ENCODE measurements around the gene PNPLA5.
"Not testable (repeated sequence)": the region's sequence is repeated elsewhere in the genome, so short reads cannot be mapped to it uniquely, and the experiment has no call there.

PNPLA5 gene

GRCh38 chr22:43923191-43923590 is 31.4 kb upstream of the PNPLA5 start:
- Histone ChIP-seq H3K36me3 (ENCODE audit: control insufficient read depth, insufficient read depth, low read length) (peaks cover 19% of the 10 kb centered on the region), H3K4me1 (ENCODE audit: control insufficient read depth, insufficient read depth, low read length, poor library complexity, severe bottlenecking) (peaks cover 34% of the 10 kb centered on the region), H3K27ac (ENCODE audit: low read depth, low read length, severe bottlenecking) (peak overlapping the region; percentile 57), H3K9me3 (ENCODE audit: control insufficient read depth, low read length) (no peaks in the 10 kb centered on the region), H3K4me3 (ENCODE audit: extremely low read depth, insufficient read depth, low read length, poor library complexity, severe bottlenecking) (peak overlapping the region; percentile 29)
- WGBS, 2 experiments (ENCODE audit: insufficient coverage in 2 of 2), result 50 to 57% methylated on average over 1 of the region's 13 CpGs

- no peaks in the 10 kb centered on the region for H3K9me3 ChIP-seq (ENCODE audit: control insufficient read depth, low read length)
- H3K27ac ChIP-seq (ENCODE audit: low read depth, low read length, severe bottlenecking), result no peak overlapping the region
- H3K4me3 ChIP-seq (ENCODE audit: extremely low read depth, insufficient read depth, low read length, poor library complexity, severe bottlenecking), result no peak overlapping the region
- WGBS, 2 experiments (ENCODE audit: insufficient coverage in 2 of 2), result 85 to 86% methylated on average over 3 of the region's 3 CpGs
- peaks cover 34% of the 10 kb centered on the region for H3K4me1 ChIP-seq (ENCODE audit: control insufficient read depth, insufficient read depth, low read length, poor library complexity, severe bottlenecking)
- H3K36me3 ChIP-seq (ENCODE audit: control insufficient read depth, insufficient read depth, low read length), result peaks cover 10% of the 10 kb centered on the region
Measured at GRCh38 chr22:43922123-43922522, 30.3 kb upstream of the PNPLA5 start.

- Histone ChIP-seq H3K4me3 (ENCODE audit: extremely low read depth, insufficient read depth, low read length, poor library complexity, severe bottlenecking) (no peak overlapping the region), H3K36me3 (ENCODE audit: control insufficient read depth, insufficient read depth, low read length) (peaks cover 3% of the 10 kb centered on the region), H3K27ac (ENCODE audit: low read depth, low read length, severe bottlenecking) (no peak overlapping the region), H3K4me1 (ENCODE audit: control insufficient read depth, insufficient read depth, low read length, poor library complexity, severe bottlenecking) (peaks cover 34% of the 10 kb centered on the region), H3K9me3 (ENCODE audit: control insufficient read depth, low read length) (no peaks in the 10 kb centered on the region)
- WGBS, 2 experiments (ENCODE audit: insufficient coverage in 2 of 2), result 97 to 100% methylated on average over 2 to 4 of the region's 4 CpGs
Measured at GRCh38 chr22:43921370-43921769, 29.6 kb upstream of the PNPLA5 start.

- no peak overlapping the region for H3K4me3 ChIP-seq (ENCODE audit: extremely low read depth, insufficient read depth, low read length, poor library complexity, severe bottlenecking)
- 92 to 93% methylated on average over 13 to 14 of the region's 16 CpGs for WGBS, 2 experiments (ENCODE audit: insufficient coverage in 2 of 2)
- no peaks in the 10 kb centered on the region for H3K36me3 ChIP-seq (ENCODE audit: control insufficient read depth, insufficient read depth, low read length)
- no peaks in the 10 kb centered on the region for H3K9me3 ChIP-seq (ENCODE audit: control insufficient read depth, low read length)
- no peak overlapping the region for H3K27ac ChIP-seq (ENCODE audit: low read depth, low read length, severe bottlenecking)
- H3K4me1 ChIP-seq (ENCODE audit: control insufficient read depth, insufficient read depth, low read length, poor library complexity, severe bottlenecking), result peaks cover 22% of the 10 kb centered on the region
Measured at GRCh38 chr22:43919106-43919973, 27.5 kb upstream of the PNPLA5 start.

GRCh38 chr22:43917521-43917920 is 25.7 kb upstream of the PNPLA5 start:
- WGBS, 2 experiments (ENCODE audit: insufficient coverage in 2 of 2), result 93 to 94% methylated on average over 2 to 3 of the region's 6 CpGs
- Histone ChIP-seq H3K9me3 (ENCODE audit: control insufficient read depth, low read length) (no peaks in the 10 kb centered on the region), H3K36me3 (ENCODE audit: control insufficient read depth, insufficient read depth, low read length) (no peaks in the 10 kb centered on the region), H3K4me3 (ENCODE audit: extremely low read depth, insufficient read depth, low read length, poor library complexity, severe bottlenecking) (no peak overlapping the region), H3K4me1 (ENCODE audit: control insufficient read depth, insufficient read depth, low read length, poor library complexity, severe bottlenecking) (peaks cover 17% of the 10 kb centered on the region), H3K27ac (ENCODE audit: low read depth, low read length, severe bottlenecking) (no peak overlapping the region)

- Histone ChIP-seq H3K4me3 (ENCODE audit: extremely low read depth, insufficient read depth, low read length, poor library complexity, severe bottlenecking) (no peak overlapping the region), H3K27ac (ENCODE audit: low read depth, low read length, severe bottlenecking) (no peak overlapping the region), H3K4me1 (ENCODE audit: control insufficient read depth, insufficient read depth, low read length, poor library complexity, severe bottlenecking) (peaks cover 2% of the 10 kb centered on the region), H3K36me3 (ENCODE audit: control insufficient read depth, insufficient read depth, low read length) (no peaks in the 10 kb centered on the region), H3K9me3 (ENCODE audit: control insufficient read depth, low read length) (no peaks in the 10 kb centered on the region)
- WGBS, 2 experiments (ENCODE audit: insufficient coverage in 2 of 2), result 62 to 66% methylated on average over 4 of the region's 4 CpGs
Measured at GRCh38 chr22:43911351-43911750, 19.5 kb upstream of the PNPLA5 start.

GRCh38 chr22:43910178-43910695 is 18.4 kb upstream of the PNPLA5 start:
- no peaks in the 10 kb centered on the region for H3K36me3 ChIP-seq (ENCODE audit: control insufficient read depth, insufficient read depth, low read length)
- WGBS, 2 experiments (ENCODE audit: insufficient coverage in 2 of 2), result 59 to 81% methylated on average over 4 to 6 of the region's 6 CpGs
- no peak overlapping the region for H3K4me3 ChIP-seq (ENCODE audit: extremely low read depth, insufficient read depth, low read length, poor library complexity, severe bottlenecking)

GRCh38 chr22:43909708-43910107 is 17.9 kb upstream of the PNPLA5 start:
- Histone ChIP-seq H3K4me1 (ENCODE audit: control insufficient read depth, insufficient read depth, low read length, poor library complexity, severe bottlenecking) (no peaks in the 10 kb centered on the region), H3K9me3 (ENCODE audit: control insufficient read depth, low read length) (no peaks in the 10 kb centered on the region), H3K27ac (ENCODE audit: low read depth, low read length, severe bottlenecking) (no peak overlapping the region), H3K36me3 (ENCODE audit: control insufficient read depth, insufficient read depth, low read length) (no peaks in the 10 kb centered on the region), H3K4me3 (ENCODE audit: extremely low read depth, insufficient read depth, low read length, poor library complexity, severe bottlenecking) (no peak overlapping the region)
- 90 to 100% methylated on average over 1 of the region's 1 CpG for WGBS, 2 experiments (ENCODE audit: insufficient coverage in 2 of 2)

More at GRCh38 chr22:43910178-43910695, 18.4 kb upstream of the PNPLA5 start:
- Histone ChIP-seq H3K9me3 (ENCODE audit: control insufficient read depth, low read length) (no peaks in the 10 kb centered on the region), H3K27ac (ENCODE audit: low read depth, low read length, severe bottlenecking) (no peak overlapping the region), H3K4me1 (ENCODE audit: control insufficient read depth, insufficient read depth, low read length, poor library complexity, severe bottlenecking) (no peaks in the 10 kb centered on the region)

GRCh38 chr22:43905681-43906080 is 13.9 kb upstream of the PNPLA5 start:
- Histone ChIP-seq H3K9me3 (ENCODE audit: control insufficient read depth, low read length) (no peaks in the 10 kb centered on the region), H3K4me1 (ENCODE audit: control insufficient read depth, insufficient read depth, low read length, poor library complexity, severe bottlenecking) (peaks cover 10% of the 10 kb centered on the region), H3K36me3 (ENCODE audit: control insufficient read depth, insufficient read depth, low read length) (no peaks in the 10 kb centered on the region), H3K27ac (ENCODE audit: low read depth, low read length, severe bottlenecking) (no peak overlapping the region), H3K4me3 (ENCODE audit: extremely low read depth, insufficient read depth, low read length, poor library complexity, severe bottlenecking) (no peak overlapping the region)
- WGBS, 2 experiments (ENCODE audit: insufficient coverage in 2 of 2), result 88% methylated on average over 4 to 5 of the region's 7 CpGs

GRCh38 chr22:43904412-43904811 is 12.6 kb upstream of the PNPLA5 start:
- not testable (repeated sequence) for H3K4me3 ChIP-seq (ENCODE audit: extremely low read depth, insufficient read depth, low read length, poor library complexity, severe bottlenecking); H3K36me3 ChIP-seq (ENCODE audit: control insufficient read depth, insufficient read depth, low read length); H3K9me3 ChIP-seq (ENCODE audit: control insufficient read depth, low read length); H3K27ac ChIP-seq (ENCODE audit: low read depth, low read length, severe bottlenecking)
- WGBS, 2 experiments (ENCODE audit: insufficient coverage in 2 of 2), result 33% methylated on average over 3 of the region's 12 CpGs; no CpG with 5 or more reads in 1 of the 2 experiments
- peaks cover 10% of the 10 kb centered on the region for H3K4me1 ChIP-seq (ENCODE audit: control insufficient read depth, insufficient read depth, low read length, poor library complexity, severe bottlenecking)

- H3K9me3 ChIP-seq (ENCODE audit: control insufficient read depth, low read length); H3K4me3 ChIP-seq (ENCODE audit: extremely low read depth, insufficient read depth, low read length, poor library complexity, severe bottlenecking); H3K36me3 ChIP-seq (ENCODE audit: control insufficient read depth, insufficient read depth, low read length); H3K27ac ChIP-seq (ENCODE audit: low read depth, low read length, severe bottlenecking): not testable (repeated sequence)
- 77 to 83% methylated on average over 4 to 7 of the region's 12 CpGs for WGBS, 2 experiments (ENCODE audit: insufficient coverage in 2 of 2)
- H3K4me1 ChIP-seq (ENCODE audit: control insufficient read depth, insufficient read depth, low read length, poor library complexity, severe bottlenecking), result peaks cover 10% of the 10 kb centered on the region
Measured at GRCh38 chr22:43903033-43903432, 11.2 kb upstream of the PNPLA5 start.
